GM19395 (cell line): ENCODE measurements around the gene APC2.

Experiments used
- ATAC-seq: cut with Tn5 transposase; IDR thresholded peaks from one replicate; pipeline ENCODE4 v1.9.1; 2021; ENCODE audit warnings: mild to moderate bottlenecking, moderate library complexity; ENCODE audit not compliant: unreplicated experiment

The APC2 gene, protein sequence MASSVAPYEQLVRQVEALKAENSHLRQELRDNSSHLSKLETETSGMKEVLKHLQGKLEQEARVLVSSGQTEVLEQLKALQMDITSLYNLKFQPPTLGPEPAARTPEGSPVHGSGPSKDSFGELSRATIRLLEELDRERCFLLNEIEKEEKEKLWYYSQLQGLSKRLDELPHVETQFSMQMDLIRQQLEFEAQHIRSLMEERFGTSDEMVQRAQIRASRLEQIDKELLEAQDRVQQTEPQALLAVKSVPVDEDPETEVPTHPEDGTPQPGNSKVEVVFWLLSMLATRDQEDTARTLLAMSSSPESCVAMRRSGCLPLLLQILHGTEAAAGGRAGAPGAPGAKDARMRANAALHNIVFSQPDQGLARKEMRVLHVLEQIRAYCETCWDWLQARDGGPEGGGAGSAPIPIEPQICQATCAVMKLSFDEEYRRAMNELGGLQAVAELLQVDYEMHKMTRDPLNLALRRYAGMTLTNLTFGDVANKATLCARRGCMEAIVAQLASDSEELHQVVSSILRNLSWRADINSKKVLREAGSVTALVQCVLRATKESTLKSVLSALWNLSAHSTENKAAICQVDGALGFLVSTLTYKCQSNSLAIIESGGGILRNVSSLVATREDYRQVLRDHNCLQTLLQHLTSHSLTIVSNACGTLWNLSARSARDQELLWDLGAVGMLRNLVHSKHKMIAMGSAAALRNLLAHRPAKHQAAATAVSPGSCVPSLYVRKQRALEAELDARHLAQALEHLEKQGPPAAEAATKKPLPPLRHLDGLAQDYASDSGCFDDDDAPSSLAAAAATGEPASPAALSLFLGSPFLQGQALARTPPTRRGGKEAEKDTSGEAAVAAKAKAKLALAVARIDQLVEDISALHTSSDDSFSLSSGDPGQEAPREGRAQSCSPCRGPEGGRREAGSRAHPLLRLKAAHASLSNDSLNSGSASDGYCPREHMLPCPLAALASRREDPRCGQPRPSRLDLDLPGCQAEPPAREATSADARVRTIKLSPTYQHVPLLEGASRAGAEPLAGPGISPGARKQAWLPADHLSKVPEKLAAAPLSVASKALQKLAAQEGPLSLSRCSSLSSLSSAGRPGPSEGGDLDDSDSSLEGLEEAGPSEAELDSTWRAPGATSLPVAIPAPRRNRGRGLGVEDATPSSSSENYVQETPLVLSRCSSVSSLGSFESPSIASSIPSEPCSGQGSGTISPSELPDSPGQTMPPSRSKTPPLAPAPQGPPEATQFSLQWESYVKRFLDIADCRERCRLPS (N-terminal part only)

DNA sequence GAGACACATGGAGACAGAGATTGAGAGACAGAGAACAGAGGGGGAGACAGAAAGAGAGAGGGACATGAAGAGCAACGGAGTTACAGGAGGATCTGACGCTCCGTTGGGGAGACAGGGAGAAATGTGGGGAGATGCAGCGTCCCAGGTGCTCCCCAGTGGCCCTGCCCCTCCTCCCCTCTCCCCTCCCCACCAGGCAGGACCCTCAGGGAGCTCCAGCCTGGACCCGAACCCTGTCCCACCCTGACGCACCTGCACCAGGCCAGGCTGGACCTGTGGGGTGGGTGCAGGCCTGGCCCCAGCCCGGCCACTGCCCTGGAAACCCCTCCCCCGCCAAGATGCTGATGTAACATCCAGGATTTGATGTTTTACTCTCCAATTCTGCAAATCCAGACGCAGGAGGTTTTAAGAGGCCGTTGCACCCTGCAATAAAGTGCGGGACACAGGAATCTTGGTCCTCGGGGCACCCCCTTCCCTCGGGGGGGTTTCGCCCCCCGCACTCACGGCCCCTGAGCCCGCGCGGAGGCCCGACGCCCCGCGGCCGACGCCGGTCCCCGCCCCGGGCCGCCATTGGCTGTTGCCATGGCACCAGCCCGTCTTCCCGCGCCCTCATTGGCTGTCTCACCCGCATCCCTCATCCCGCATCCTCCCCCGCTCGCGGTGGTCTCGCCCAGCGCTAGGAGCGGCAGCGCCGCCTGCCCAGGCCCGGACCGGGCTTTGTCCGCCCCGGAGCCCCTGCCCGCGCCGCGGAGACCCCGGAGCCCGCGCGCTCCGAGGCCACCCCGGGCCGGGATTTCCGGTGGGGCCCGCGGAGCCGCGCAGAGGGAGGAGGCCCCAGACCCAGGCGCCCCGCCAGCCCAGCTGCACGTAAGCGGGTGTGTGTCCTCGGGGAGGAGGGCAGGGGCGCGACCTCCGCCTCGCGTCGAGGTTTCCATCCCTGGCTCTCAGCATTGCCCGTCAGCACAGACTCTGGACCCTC is at the start of gene APC2:
Gene APC2, plus strand, starts transcription at position 655 of the 976 bp plus-strand sequence. CDS start 2,881 bp downstream, outside the sequence.
- no peak for ATAC-seq

DNA sequence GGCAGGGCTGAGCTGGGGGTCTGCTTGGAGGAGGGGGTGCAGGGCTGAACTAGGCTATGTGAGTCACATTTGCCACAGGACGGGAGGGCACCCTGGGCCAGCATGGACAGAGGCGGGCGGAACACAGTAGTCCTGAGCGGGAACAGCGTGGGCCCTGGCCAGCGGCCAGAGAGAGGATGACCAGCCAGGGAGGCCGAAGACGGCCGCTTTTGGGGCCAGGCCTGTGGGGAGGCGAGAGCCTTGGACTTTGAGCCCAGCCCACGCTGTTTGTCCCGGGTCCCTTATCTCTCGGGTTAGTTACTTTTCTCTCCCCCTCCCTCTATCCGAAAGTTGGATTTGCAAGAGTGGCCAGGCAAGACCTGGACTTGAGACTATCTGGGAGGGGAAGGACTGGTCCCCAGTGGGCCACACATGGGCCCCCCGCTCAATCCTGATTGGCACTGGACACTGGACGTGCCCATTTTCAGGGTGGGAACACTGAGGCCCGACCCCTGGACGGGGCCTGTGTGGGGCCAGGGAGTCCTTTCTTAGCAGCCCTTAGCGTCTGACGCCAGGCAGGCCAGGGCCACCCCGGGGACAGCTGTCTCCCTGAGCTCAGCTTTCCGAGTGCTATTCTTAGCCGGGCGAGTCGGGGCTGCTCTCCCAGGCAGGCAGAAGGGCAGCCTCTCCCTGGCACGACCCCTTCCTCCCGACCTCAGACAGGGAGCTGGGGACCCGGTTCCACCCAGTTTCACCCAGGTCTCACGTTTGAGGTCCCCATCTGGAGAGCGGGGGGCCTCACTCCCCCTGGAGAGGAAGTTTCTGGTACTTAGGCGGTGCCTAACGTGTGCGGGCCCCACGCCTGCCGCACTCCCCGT is 49.4 kb upstream of the APC2 start:
- no peak for ATAC-seq

DNA sequence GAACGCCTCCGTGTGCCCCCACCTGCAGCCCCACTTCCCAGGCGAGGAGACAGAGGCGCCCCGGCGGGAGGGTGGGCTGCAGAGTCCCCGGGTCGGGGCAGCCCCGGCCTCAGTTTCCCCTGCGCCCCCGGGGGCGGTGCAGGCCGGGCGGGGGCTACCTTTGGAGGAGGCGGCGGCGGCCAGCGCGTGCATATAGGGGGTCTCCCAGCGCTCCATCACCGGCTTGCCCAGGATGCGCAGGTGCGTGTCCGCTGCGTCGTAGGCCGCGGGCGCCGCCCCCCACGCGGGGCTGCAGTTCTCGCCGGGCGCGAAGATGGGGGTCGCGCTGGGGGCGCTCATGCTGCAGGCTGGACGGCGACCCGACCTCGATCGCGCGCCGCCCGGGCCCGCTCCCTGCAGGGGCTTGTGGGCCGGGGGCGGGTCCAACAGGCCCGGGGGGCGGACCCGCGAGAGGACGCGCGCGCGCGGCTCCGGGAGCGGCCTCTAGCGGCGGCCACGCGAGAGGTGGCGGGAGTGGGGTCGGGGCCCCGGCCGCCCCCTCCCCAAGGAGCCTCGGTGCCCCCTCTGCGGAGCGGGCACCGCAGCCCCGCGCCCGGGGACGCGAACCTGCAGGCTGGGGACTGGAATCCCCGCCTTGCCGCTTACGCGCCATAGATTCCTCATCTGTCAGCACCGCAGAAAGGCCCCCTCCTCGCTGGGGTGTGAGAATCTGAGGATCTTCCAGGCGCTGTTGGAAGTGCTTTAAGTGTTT is 48.6 kb upstream of the APC2 start, which contains the start of gene GAMT:
Gene GAMT, minus strand, starts transcription at position 405 of the 751 bp plus-strand sequence. Its CDS starts 66 bp downstream, at position 339.
- ATAC-seq, result no peak

DNA sequence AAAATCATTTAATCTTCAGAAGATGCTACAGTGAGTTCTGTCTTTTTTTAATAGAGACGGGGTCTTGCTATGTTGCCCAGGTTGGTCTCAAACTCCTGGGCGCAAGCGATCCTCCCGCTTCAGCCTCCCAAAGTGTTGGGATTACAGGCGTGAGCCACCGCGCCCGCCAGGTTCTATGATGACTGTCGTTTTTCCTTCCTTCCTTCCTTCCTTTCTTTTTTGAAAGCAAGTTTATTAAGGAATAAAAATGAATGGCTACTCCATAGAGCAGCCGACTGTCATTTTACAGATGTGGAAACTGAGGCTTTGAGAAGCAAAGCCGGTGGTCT is 48.1 kb upstream of the APC2 start:
- no peak for ATAC-seq

DNA sequence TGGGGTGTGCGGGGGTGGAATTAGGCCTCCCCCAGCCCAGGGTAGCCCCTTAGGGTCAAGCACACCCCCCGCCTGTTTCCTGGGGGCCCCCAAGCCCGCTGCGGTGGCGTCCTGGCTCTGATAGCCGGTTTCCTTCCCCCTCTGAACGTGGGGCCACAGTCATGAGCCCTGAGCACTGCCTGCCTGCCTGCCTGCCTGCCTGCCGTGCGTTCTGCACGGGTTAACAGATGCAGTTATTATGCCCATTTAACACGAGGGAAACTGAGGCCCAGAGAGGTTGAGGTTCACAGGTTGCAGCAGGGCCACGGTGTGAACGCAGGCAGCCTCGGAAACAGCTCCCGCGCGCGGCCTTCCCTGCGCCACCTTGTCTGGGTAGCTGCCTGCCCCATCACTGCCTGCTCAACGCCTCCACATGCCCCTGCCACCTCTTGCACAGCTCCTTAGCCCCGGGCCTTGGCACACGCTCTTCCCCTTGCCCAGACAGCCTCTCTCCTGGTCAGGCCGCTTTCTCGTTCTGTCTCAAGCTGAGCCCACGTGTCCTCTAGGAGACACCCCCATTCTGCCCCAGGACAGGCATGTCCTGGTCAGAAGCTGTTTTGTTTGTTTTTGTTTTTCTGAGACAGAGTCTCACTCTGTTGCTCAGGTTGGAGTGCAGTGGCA is 47.4 kb upstream of the APC2 start:
- ATAC-seq, result no peak

DNA sequence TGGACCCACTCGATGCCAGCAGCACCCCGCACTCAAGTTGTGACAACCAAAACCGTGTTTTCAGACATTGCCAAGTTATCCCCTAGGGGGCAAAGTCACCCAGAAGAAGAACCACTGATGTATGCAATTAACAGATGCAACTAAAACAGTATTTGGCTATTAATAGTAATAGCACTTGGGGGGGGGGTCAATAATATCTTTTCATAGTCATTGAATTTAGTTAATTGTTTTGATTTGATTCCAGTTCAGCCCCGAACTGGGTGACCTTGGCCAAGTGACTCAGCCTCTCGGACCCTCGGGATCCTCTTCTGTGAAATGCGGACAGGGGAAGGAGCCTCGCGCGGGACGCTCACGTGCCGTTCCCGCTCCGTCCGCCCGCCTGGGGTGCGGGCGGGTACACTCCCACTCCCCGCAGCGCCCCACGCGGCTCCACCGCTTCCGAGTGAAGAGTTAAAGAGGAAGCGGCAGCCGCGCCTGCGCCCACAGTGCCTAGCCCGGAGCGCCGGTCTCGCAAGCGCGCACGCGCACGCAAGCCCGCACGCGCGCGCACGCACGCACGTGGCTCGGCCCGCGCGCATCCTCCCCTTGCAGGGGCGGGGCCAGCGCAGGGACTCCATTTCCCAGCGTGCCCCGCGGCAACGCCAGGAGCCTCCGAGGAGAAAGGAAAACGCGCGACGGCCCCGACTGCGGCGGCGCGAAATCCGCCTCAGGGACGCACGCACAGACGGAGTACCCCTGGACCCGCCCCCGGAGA is 43.0 kb upstream of the APC2 start:
- ATAC-seq, result peak; percentile 72

DNA sequence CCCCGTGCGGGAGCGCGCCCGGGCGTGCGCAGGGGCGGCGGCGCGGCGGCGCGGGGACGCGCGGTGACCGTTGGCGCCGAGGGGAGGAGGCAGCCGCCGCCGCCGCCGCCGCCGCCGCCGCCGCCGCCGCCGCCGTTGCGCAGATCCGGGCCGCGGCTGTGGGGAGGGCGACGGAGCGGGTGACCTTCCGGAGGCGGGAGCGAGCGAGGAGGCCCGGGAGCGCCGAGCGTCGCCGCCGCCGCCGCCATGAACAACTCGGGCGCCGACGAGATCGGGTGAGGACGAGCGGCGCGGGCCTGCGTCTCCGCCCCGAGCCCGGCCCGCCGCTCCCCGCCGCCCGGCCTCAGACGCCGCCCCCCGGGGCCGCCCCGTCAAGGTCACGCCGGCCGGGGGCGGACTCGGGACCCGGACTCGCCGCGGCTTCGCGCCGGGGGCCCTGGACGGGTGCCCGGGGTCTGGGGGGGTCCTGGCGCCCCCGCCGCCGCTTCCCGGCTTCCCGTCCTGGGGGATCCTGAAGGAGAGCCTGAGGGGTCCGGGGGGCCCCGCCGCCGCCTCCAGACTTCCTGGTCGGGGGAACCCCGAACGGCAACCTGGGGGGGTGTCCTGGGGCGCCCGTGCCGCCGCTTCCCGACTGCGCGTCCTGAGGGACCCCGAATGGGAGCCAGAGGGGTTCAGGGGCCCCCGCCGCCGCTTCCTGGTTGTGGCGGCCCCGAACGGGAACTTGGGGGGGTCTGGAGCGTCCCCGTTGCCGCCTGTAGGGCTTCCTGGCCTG is 42.2 kb upstream of the APC2 start, which contains the start of gene DAZAP1:
Gene DAZAP1, plus strand, starts transcription at position 59 of the 772 bp plus-strand sequence. Its CDS starts 188 bp downstream, at position 247.
- peak; percentile 8 for ATAC-seq

DNA sequence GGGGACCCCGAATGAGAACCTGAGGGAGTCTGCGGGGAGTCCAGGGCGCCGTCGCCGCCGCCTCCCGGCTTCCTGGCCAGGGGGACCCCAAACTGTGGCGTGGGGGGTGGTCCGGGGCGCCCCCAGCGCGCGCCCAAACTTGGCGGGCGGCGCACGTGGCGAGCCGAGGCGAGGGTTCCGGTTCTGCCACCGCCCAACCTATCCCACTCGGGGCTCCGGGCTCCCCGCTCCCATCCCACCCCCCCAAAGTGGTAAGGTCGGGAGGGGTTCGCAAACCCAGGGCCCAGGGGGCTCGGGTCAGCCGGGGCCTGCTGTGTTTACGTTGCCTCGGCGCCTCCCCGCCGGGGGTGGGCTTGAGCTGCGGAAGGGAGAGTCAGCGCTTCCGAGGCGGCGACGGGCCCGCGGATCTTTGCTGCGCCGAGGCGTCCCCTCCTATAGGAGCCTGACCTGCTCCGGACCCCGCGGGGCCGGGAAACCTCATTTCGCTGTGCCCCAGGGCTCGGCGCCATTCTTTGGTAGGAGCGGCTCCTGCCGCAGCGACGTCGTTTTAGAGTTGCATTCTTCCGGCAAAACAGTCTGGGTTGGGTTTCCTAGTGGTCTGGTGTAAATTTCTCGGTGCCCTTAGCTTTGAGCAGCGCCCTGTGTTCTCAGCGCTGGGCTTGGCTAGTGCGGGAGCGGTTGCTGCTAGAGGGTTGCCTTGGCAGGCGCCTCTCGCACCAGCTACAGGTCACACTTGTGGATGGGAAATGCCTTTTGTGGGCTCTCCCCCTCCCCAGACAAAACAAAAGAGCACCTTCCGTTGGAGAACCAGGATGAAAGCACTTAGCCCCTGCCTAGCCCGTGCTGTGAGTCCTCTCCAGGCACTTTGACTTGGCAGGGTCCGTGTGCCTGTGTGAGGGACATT is 41.4 kb upstream of the APC2 start:
- no peak for ATAC-seq

DNA sequence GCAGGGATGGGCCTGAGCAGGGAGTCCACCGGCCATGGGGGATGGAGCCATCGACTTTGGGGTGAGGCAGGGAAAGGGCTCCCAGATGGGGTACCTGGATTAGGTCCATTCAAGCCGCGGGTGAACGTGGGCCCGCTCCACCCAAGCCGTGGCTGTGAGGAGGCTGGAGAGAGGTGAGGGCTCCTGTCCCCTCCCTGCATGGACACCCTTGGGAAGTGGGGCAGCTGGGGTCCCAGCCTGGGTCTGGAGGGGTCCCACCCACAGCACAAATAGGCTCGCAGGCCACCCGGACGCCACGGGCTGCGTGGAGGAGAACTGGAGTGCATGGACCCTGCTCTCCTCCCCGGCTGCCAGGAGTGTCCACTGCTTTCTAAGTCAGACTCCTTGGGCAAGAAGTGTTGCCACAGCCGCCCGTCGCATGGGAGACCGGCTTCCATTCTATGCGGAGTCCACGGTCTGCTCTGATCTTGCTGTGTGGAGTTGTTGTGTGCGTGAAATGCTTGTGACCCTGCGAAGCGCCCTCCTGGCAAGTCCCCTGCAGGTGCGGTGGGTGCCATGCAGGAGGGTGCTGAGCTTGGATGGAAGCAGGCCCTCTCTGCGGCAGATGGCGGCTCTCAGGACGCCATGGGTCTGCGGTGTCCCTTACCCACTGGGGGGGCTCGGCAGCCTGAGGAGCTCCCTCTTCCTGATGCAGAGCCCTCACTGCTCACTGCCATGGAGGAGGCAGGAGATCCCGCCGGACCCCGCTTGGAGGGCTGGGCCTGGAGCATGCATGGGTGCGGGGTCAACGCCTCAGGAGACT is 40.5 kb upstream of the APC2 start:
- ATAC-seq, result no peak

DNA sequence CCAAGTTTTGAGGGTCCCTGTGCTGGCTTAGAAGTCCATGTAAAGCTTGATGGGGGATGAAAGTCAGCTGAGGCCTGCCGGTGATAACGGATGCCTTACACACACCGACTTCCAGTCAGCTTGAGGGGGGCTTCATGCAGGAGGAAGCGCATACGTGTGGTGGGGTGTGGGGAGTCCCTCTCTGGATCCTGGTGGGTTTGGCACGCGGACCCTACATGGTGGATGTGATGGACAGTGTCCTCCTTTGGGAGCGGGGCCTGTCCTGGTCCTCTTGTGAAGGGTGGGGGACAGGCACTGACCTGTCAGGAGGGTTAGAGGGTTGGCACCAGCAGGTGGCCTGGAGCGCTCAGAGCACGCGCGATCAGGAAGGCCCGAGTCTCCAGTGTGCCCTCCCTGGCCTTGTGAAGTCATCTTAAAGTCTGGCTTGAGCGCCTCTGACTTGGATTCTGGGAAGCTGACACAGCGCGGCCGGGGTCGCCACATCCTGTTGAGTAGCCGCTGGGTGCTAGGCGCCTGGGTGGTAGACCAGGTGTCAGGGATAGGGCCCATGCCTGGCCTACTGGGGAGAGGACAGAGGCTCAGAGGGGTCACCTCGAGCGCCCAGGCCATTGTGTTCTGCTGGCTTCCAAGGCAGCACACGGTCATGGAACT is 39.7 kb upstream of the APC2 start:
- no peak for ATAC-seq

DNA sequence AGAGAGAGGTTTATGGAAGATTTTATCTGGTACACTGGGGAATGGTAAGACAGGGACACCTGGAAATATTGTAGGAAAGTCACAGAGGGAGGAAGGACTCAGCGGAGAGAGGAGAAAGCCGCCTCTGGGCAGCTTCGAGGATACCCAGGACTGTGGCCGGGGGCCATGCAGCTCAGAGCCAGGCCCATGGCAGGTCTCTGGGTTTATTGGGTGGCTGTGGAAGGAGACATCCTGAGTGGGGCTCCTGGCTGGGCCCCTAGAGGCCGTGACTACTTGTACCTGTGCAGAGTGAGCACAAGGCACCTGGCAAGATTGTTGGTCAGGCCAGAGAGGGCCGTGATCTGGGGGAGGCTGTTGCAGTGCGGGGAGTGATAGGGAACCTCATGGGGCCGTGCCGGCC is 39.1 kb upstream of the APC2 start:
- ATAC-seq, result no peak

DNA sequence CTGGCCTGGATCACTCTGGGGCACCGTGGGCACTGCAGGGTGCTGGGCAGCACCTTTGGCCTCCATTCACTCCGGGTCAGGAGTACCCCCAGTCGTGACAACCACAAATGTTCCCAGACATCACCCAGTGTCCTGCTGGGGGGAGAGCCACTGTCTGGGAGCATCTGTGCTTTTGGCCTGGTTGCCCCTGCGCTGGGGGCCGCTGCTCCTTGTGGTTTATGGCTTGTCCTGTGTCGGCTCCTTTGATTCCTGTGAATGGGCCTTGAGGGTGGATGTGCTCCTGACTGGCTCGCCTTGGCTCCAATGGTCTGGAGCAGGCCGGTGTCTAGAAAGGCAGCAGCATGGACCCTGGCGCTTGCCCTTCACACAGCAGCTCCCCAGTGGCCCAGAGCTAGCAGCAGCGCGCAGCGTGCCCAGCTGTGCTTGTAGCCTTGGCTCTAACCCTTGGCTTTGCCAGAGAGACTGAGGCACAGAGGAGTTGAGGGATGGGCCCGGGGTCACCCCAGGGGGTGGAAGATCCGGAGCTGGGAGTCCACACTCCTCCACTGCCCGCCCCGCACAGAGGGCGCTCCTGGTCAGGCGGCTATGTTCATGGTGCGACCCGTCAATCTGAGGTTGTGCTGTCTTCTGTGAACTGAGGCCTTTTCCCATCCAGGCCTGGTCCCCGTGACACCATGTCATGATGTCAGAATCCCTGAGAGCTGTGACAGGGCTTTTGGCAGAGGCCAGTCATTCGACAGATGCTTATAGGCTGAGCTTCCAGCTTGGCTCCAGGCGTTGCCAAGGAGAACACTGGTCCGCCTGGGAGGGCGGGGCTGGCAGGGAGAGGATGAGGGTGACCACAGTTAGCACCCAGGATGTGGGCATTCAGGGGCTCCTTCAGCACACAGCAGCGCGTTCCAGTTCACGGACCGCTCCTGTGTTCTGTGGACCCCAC is 38.4 kb upstream of the APC2 start:
- ATAC-seq, result no peak
